Measurements from ENCODE around the gene ADARB2.

GRCh38 chr10:1556496-1556895 lies 180.8 kb downstream of the ADARB2 start:
- TF ChIP-seq POLR2A (IDR thresholded peaks at IDR 0.05; ENCODE audit: low read depth, low read length) (no peak), POLR2AphosphoS5 (IDR thresholded peaks at IDR 0.05; ENCODE audit: low read depth, low read length) (no peak), SPI1 (IDR thresholded peaks at IDR 0.05; ENCODE audit: low read depth, low read length) (no peak), TAF1 (IDR thresholded peaks at IDR 0.05; ENCODE audit: low read depth, low read length) (no peak), POU2F2 (IDR thresholded peaks at IDR 0.05; ENCODE audit: low read depth, low read length) (no peak), PAX5 (IDR thresholded peaks at IDR 0.05; ENCODE audit: insufficient read depth, low read length, severe bottlenecking) (no peak)
